Ovary (tissue), 9 donors: ENCODE measurements around the gene SPPL2C. TPM values are rescaled to one million over a fixed set of nuclear protein-coding genes. Genes with fewer than 3 reads are reported as not detected.
A peak's percentile ranks its signal among the peaks of the same experiment; 100 is the strongest.

ENCODE experiments used
- DNase-seq, 5 donors: peaks; one replicate each; pipeline ENCODE4 v3.0.0-alpha.2; 2019 to 2020
- H3K27ac ChIP-seq, 2 donors: fragments of 200-600 bp; one replicate each; pipeline versions ENCODE4 v1.5.1 to v1.8.0; 2019 to 2022
- H3K27me3 ChIP-seq: fragments of 200-600 bp; one replicate; pipeline ENCODE4 v1.8.0; 2022
- H3K36me3 ChIP-seq: fragments of 200-600 bp; sonication (generic); one replicate; pipeline ENCODE4 v1.5.1; 2019
- H3K4me1 ChIP-seq: one replicate; pipeline ENCODE4 v1.8.1; 2013; ENCODE audit warnings: mild to moderate bottlenecking, moderate library complexity; ENCODE audit not compliant: insufficient read depth
- H3K4me3 ChIP-seq: fragments of 200-600 bp; sonication (generic); one replicate; pipeline ENCODE4 v1.5.1; 2017
- H3K9me3 ChIP-seq, 2 donors: fragments of 200-600 bp in 1 of 2; sonication (generic) in 1 of 2; one replicate each; pipeline versions ENCODE4 v1.5.1 to v1.8.1; 2013 to 2019; ENCODE audit warnings: mild to moderate bottlenecking in 1 of 2, moderate library complexity in 1 of 2
- EP300 ChIP-seq: sonication (generic); formaldehyde crosslinking; IDR thresholded peaks from one replicate; pipeline ENCODE4 v1.6.1; 2017; ENCODE audit warnings: antibody characterized with exemption
- POLR2A ChIP-seq: fragments of 450-650 bp; IDR thresholded peaks from one replicate; pipeline ENCODE4 v1.6.1; 2017; ENCODE audit warnings: antibody characterized with exemption, mild to moderate bottlenecking, moderate library complexity
- WGBS, 3 donors: extraction: QIAGEN DNeasy Blood & Tissue Kit in 1 of 3; methylation state at CpG; one replicate each; pipeline versions ENCODE4 v1.1.5 to v1.1.7; 2013 to 2017; 5-methylcytosine and 5-hydroxymethylcytosine counted together
- intact Hi-C, 4 donors: fragments of 100-400 bp; cut with DNase I; formaldehyde crosslinking; loops; one replicate each; pipeline versions ENCODE4 v1.11.0 to v1.15.1; 2022 to 2023
- polyA plus RNA-seq, 2 donors: library from polyadenylated mRNA; stranded (reverse); fragments of 200-250 nt in 1 of 2; fragments of 350-450 nt in 1 of 2; fragmentation: Illumina TruSeq in 1 of 2; extraction: RNeasy Lipid Tissue Mini Kit (QIAGEN cat#74804) in 1 of 2; gene quantifications; one replicate each; pipeline ENCODE4 v1.2.3, GENCODE V29; 2013 to 2014
- total RNA-seq, 7 donors: library from RNA; depleted of rRNA in 2 of 7; stranded (reverse); fragments of >200 nt in 2 of 7; fragmentation: NEBNext Ultra II Directional in 3 of 7; extraction: Animal tissue kit (Norgen Biotek cat#: 25700) in 3 of 7; gene quantifications; one replicate each; pipeline versions ENCODE4 v1.1.0 to v1.2.4, GENCODE V29; 2016 to 2023
- TF ChIP-seq, protein P1 (sequence below), 3 donors: fragments of 450-650 bp in 2 of 3; fragments of 200-600 bp in 1 of 3; IDR thresholded peaks; one replicate each; pipeline versions ENCODE4 v1.5.1 to v1.8.0; 2016 to 2022; ENCODE audit warnings: antibody characterized with exemption in 3 of 3, mild to moderate bottlenecking in 1 of 3
- donor health status: DM: no; HTN: no; CAD: no; lungs with moderate emphysema.
- donor health status: DM: no; HTN: no; CAD: no.
- donor health status: Bipolar disorder and iron deficiency.
- donor health status: DM: yes; HTN: yes; CAD: no.
- donor health status: DM: no; HTN: no; CAD: no.
- donor health status: DM: yes; HTN: yes; CAD: no.

Gene SPPL2C
- total and polyA plus RNA-seq, 9 donors: not detected

GRCh38 chr17:45895304-45895968 lies 50.8 kb downstream of the SPPL2C start:
- H3K27me3 ChIP-seq: no peaks in the 10 kb centered on the region
- TF ChIP-seq POLR2A (no peak), EP300 (no peak)
- TF ChIP-seq, protein P1, sequence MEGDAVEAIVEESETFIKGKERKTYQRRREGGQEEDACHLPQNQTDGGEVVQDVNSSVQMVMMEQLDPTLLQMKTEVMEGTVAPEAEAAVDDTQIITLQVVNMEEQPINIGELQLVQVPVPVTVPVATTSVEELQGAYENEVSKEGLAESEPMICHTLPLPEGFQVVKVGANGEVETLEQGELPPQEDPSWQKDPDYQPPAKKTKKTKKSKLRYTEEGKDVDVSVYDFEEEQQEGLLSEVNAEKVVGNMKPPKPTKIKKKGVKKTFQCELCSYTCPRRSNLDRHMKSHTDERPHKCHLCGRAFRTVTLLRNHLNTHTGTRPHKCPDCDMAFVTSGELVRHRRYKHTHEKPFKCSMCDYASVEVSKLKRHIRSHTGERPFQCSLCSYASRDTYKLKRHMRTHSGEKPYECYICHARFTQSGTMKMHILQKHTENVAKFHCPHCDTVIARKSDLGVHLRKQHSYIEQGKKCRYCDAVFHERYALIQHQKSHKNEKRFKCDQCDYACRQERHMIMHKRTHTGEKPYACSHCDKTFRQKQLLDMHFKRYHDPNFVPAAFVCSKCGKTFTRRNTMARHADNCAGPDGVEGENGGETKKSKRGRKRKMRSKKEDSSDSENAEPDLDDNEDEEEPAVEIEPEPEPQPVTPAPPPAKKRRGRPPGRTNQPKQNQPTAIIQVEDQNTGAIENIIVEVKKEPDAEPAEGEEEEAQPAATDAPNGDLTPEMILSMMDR (IDR thresholded peaks at IDR 0.05): no peak
- 1% methylated on average over 57 to 63 of the region's 63 CpGs for WGBS, 3 donors
- intact Hi-C loops: no loop called here
- H3K36me3 ChIP-seq: no peaks in the 10 kb centered on the region
- no peak overlapping the region for H3K27ac ChIP-seq
- H3K4me3 ChIP-seq: peak overlapping the region; percentile 60
- H3K9me3 ChIP-seq: no peaks in the 10 kb centered on the region
- peak in 2 of 5 donors; percentile 27 to 38 for DNase-seq
- peaks cover 4% of the 10 kb centered on the region for H3K4me1 ChIP-seq

GRCh38 chr17:45895969-45896785 lies 51.5 kb downstream of the SPPL2C start:
- TF ChIP-seq EP300 (no peak), POLR2A (no peak)
- TF ChIP-seq, protein P1 (IDR thresholded peaks at IDR 0.05): no peak
- Histone ChIP-seq H3K9me3 (no peaks in the 10 kb centered on the region), H3K27ac (no peak overlapping the region), H3K36me3 (no peaks in the 10 kb centered on the region), H3K4me3 (peak overlapping the region; percentile 60), H3K27me3 (no peaks in the 10 kb centered on the region), H3K4me1 (peaks cover 4% of the 10 kb centered on the region)
- intact Hi-C loops: no loop called here
- no peak for DNase-seq
- 2 to 5% (median 4%) methylated on average over 55 of the region's 55 CpGs for WGBS, 3 donors

Other genes starting within 250 kb of the SPPL2C start
- 1 to 10 TPM in 2 of 7 donors, under 1 TPM in 3, not detected in 2; 0.32 to 1.4 (median 0.89) TPM for gene CRHR1, start 60.6 kb upstream of the SPPL2C start, total RNA-seq
- under 1 TPM; 0.10 to 0.32 TPM for gene CRHR1, start 60.6 kb upstream of the SPPL2C start, polyA plus RNA-seq
- gene MAPT, start 49.7 kb downstream of the SPPL2C start, total RNA-seq: 1 to 10 TPM in 4 of 7 donors, under 1 TPM in 3; 0.57 to 2.2 (median 1.1) TPM
- 1 to 10 TPM in 1 of 2 donors, under 1 TPM in 1; 0.40 to 2.2 TPM for gene MAPT, start 49.7 kb downstream of the SPPL2C start, polyA plus RNA-seq
- gene STH, start 154.4 kb downstream of the SPPL2C start, total RNA-seq: not detected
- not detected for gene STH, start 154.4 kb downstream of the SPPL2C start, polyA plus RNA-seq